Putamen (tissue), 1 donor: ENCODE measurements around the gene MACROH2A2.
"Not testable (repeated sequence)": the region's sequence is repeated elsewhere in the genome, so short reads cannot be mapped to it uniquely, and the experiment has no call there.

Experiments used
- DNase-seq: peaks from one replicate; pipeline ENCODE4 v3.0.0-alpha.2; 2016; ENCODE audit warnings: low spot score

Gene MACROH2A2

GRCh38 chr10:70101068-70101562 is 48.5 kb downstream of the MACROH2A2 start:
- not testable (repeated sequence) for DNase-seq

GRCh38 chr10:70101668-70102067 is 49.0 kb downstream of the MACROH2A2 start:
- DNase-seq, result no peak

- DNase-seq, result no peak
Observed at GRCh38 chr10:70106958-70107791, 54.5 kb downstream of the MACROH2A2 start.

GRCh38 chr10:70109064-70109729 is 56.6 kb downstream of the MACROH2A2 start:
- DNase-seq, result no peak

- no peak for DNase-seq
Observed at GRCh38 chr10:70111496-70111895, 58.9 kb downstream of the MACROH2A2 start.

GRCh38 chr10:70112071-70112470 is 59.4 kb downstream of the MACROH2A2 start:
- DNase-seq, result no peak

- no peak for DNase-seq
Observed at GRCh38 chr10:70114902-70115301, 62.3 kb downstream of the MACROH2A2 start.

GRCh38 chr10:70115948-70116682 is 63.5 kb downstream of the MACROH2A2 start:
- DNase-seq, result no peak

GRCh38 chr10:70117646-70118045 is 65.0 kb downstream of the MACROH2A2 start:
- no peak for DNase-seq

- DNase-seq, result no peak
Observed at GRCh38 chr10:70118196-70118595, 65.5 kb downstream of the MACROH2A2 start.

GRCh38 chr10:70119197-70119596 is 66.6 kb downstream of the MACROH2A2 start:
- no peak for DNase-seq

GRCh38 chr10:70119623-70120022 is 67.0 kb downstream of the MACROH2A2 start:
- no peak for DNase-seq

- DNase-seq, result no peak
Observed at GRCh38 chr10:70120417-70120816, 67.8 kb downstream of the MACROH2A2 start.

GRCh38 chr10:70121281-70121949 is 68.8 kb downstream of the MACROH2A2 start:
- DNase-seq, result no peak

- no peak for DNase-seq
Observed at GRCh38 chr10:70122742-70123141, 70.1 kb downstream of the MACROH2A2 start.

- DNase-seq, result not testable (repeated sequence)
Observed at GRCh38 chr10:70123166-70123565, 70.5 kb downstream of the MACROH2A2 start.

GRCh38 chr10:70123817-70124216 is 71.2 kb downstream of the MACROH2A2 start:
- no peak for DNase-seq

GRCh38 chr10:70124415-70124814 is 71.8 kb downstream of the MACROH2A2 start:
- DNase-seq, result no peak

- DNase-seq, result no peak
Observed at GRCh38 chr10:70124918-70125317, 72.3 kb downstream of the MACROH2A2 start.

- DNase-seq, result no peak
Observed at GRCh38 chr10:70125918-70126552, 73.4 kb downstream of the MACROH2A2 start.

GRCh38 chr10:70126700-70127395 is 74.2 kb downstream of the MACROH2A2 start:
- no peak for DNase-seq
